IMR-90 (cell line): ENCODE measurements around the gene UVSSA.
"Not testable (repeated sequence)": the region's sequence is repeated elsewhere in the genome, so short reads cannot be mapped to it uniquely, and the experiment has no call there.

Source experiments
- BHLHE40 ChIP-seq: fragments of 150-350 bp; IDR thresholded peaks from 2 replicates; pipeline ENCODE4 v1.6.1; 2016; ENCODE audit warnings: mild to moderate bottlenecking, low read depth, low read length
- CEBPB ChIP-seq: IDR thresholded peaks from 2 replicates; pipeline ENCODE4 v1.6.1; 2012; ENCODE audit warnings: low read depth, low read length, improper control_type of control experiment
- CHD1 ChIP-seq: IDR thresholded peaks from 2 replicates; pipeline ENCODE4 v1.6.1; 2012; ENCODE audit warnings: low read depth, low read length, improper control_type of control experiment
- CTCF ChIP-seq: conservative IDR thresholded peaks from 2 replicates; pipeline ENCODE4 v1.5.1; 2012; ENCODE audit warnings: mild to moderate bottlenecking, low read depth, low read length, improper control_type of control experiment
- MAFK ChIP-seq: IDR thresholded peaks from 2 replicates; pipeline ENCODE4 v1.6.1; 2012; ENCODE audit warnings: low read depth, low read length, improper control_type of control experiment
- MAZ ChIP-seq: IDR thresholded peaks from 2 replicates; pipeline ENCODE4 v1.6.1; 2012; ENCODE audit warnings: low read depth, mild to moderate bottlenecking, low read length, improper control_type of control experiment, moderate library complexity, borderline replicate concordance
- NFE2L2 ChIP-seq: fragments of 150-350 bp; IDR thresholded peaks from 2 replicates; pipeline ENCODE4 v1.6.1; 2016; ENCODE audit warnings: low read depth, mild to moderate bottlenecking, low read length
- POLR2A ChIP-seq: IDR thresholded peaks from 2 replicates; pipeline ENCODE4 v1.6.1; 2012; ENCODE audit warnings: mild to moderate bottlenecking, low read depth, low read length
- RAD21 ChIP-seq: IDR thresholded peaks from 2 replicates; pipeline ENCODE4 v1.6.1; 2012; ENCODE audit warnings: low read length, improper control_type of control experiment
- RFX5 ChIP-seq: IDR thresholded peaks from 2 replicates; pipeline ENCODE4 v1.8.0; 2012; ENCODE audit warnings: low read depth, mild to moderate bottlenecking, low read length, moderate library complexity
- USF2 ChIP-seq: fragments of 150-350 bp; IDR thresholded peaks from 2 replicates; pipeline ENCODE4 v1.6.1; 2017; ENCODE audit warnings: mild to moderate bottlenecking, antibody characterized with exemption, low read length, low read depth

- not testable (repeated sequence) for TF ChIP-seq CTCF, NFE2L2, MAZ, POLR2A, USF2, CHD1, CEBPB, RAD21, RFX5, BHLHE40, MAFK
Observed at GRCh38 chr4:1333851-1334578, 13.0 kb upstream of the UVSSA start.
